ENCODE data around the gene KRT38. TPM values are rescaled to one million over a fixed set of nuclear protein-coding genes. Genes with fewer than 3 reads are reported as not detected.

KRT38 gene
- total RNA-seq, 3 donors from 2014 or later (not counting 1 experiment from before 2014, with no cell fraction given), result not detected

DNA sequence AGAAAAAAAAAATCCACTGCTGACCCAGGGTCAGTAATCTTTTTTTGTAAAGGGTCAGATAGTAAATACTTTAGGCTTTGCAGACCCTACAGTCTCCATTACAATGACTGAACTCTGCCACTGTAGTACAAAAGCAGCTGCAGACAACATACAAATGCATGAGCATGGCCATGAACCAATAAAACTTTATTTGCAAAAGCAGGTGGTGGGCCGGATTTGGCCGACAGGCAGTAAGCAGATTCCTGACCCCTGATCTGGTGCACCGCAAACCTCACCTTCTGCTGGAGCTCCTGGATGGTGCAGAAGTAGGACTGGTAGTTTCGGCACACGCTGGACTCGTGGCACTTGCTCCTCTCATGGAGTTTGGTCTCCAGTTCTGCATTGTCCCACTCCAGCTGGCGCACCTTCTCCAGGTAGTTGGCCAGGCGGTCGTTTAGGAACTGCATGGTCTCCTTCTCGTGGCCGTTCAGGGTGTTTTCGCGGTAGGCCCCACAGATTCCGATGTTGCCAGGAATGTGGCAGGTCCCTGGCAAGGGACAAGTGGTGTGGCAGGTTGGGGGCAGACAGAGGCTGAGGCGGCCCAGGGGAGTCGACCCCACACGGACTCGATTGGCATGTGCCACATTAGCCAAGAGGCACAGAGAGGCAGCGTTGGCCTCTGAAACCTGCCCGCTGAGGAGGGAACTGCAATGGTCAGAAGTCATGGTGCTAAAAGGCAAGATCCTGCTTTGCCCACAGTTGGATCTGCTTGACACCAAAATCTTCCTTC is 29.5 kb downstream of the KRT38 start:
- H3K36me3 Mint-ChIP-seq, result no peaks in the 10 kb centered on the region
- Histone ChIP-seq H3K27me3 (ENCODE audit: control insufficient read depth, insufficient read depth, low read length) (no peaks in the 10 kb centered on the region), H3K4me3 (ENCODE audit: low read length) (no peak overlapping the region), H3K9me3 (ENCODE audit: control insufficient read depth, insufficient read depth, low read length) (no peaks in the 10 kb centered on the region), H3K4me1 (ENCODE audit: control insufficient read depth, insufficient read depth, low read length) (no peaks in the 10 kb centered on the region), H3K36me3 (ENCODE audit: control insufficient read depth, insufficient read depth, low read length) (no peaks in the 10 kb centered on the region), H3K27ac (ENCODE audit: low read length) (no peak overlapping the region)
- WGBS (ENCODE audit: insufficient coverage), result 93% methylated on average over 20 of the region's 20 CpGs
- no peaks in the 10 kb centered on the region for H3K4me1 Mint-ChIP-seq
- H3K27ac Mint-ChIP-seq, result no peak overlapping the region
- DNase-seq, result no peak
- peaks cover 7 to 20% of the 10 kb centered on the region in 2 donors for H3K27me3 Mint-ChIP-seq (ENCODE audit: low read depth in 2 of 2)
- TF ChIP-seq, protein P1, sequence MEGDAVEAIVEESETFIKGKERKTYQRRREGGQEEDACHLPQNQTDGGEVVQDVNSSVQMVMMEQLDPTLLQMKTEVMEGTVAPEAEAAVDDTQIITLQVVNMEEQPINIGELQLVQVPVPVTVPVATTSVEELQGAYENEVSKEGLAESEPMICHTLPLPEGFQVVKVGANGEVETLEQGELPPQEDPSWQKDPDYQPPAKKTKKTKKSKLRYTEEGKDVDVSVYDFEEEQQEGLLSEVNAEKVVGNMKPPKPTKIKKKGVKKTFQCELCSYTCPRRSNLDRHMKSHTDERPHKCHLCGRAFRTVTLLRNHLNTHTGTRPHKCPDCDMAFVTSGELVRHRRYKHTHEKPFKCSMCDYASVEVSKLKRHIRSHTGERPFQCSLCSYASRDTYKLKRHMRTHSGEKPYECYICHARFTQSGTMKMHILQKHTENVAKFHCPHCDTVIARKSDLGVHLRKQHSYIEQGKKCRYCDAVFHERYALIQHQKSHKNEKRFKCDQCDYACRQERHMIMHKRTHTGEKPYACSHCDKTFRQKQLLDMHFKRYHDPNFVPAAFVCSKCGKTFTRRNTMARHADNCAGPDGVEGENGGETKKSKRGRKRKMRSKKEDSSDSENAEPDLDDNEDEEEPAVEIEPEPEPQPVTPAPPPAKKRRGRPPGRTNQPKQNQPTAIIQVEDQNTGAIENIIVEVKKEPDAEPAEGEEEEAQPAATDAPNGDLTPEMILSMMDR (IDR thresholded peaks at IDR 0.05), result no peak
- ATAC-seq, result no peak
- no peak overlapping the region for H3K4me3 Mint-ChIP-seq
- no peaks in the 10 kb centered on the region for H3K9me3 Mint-ChIP-seq
- intact Hi-C loops (cut with micrococcal nuclease), result no loop called here

GRCh38 chr17:41407226-41407625 is 33.6 kb downstream of the KRT38 start:
- ATAC-seq, result no peak
- peaks cover 5 to 15% of the 10 kb centered on the region in 2 donors for H3K27me3 Mint-ChIP-seq (ENCODE audit: low read depth in 2 of 2)
- H3K4me3 Mint-ChIP-seq, result no peak overlapping the region
- no peak overlapping the region for H3K27ac ChIP-seq (ENCODE audit: low read length)
- intact Hi-C loops (cut with micrococcal nuclease), result no loop called here
- TF ChIP-seq, protein P1 (IDR thresholded peaks at IDR 0.05), result no peak
- no peak for DNase-seq
- H3K27ac Mint-ChIP-seq, result no peak overlapping the region
- no peaks in the 10 kb centered on the region for H3K36me3 Mint-ChIP-seq
- no peaks in the 10 kb centered on the region for H3K9me3 ChIP-seq (ENCODE audit: control insufficient read depth, insufficient read depth, low read length)
- H3K4me1 Mint-ChIP-seq, result peaks cover 0 to 6% of the 10 kb centered on the region in 2 donors
- 94% methylated on average over 10 of the region's 10 CpGs for WGBS (ENCODE audit: insufficient coverage)
- H3K27me3 ChIP-seq (ENCODE audit: control insufficient read depth, insufficient read depth, low read length), result no peaks in the 10 kb centered on the region
- H3K36me3 ChIP-seq (ENCODE audit: control insufficient read depth, insufficient read depth, low read length), result no peaks in the 10 kb centered on the region
- no peaks in the 10 kb centered on the region for H3K9me3 Mint-ChIP-seq
- H3K4me3 ChIP-seq (ENCODE audit: low read length), result no peak overlapping the region
- peaks cover 12% of the 10 kb centered on the region for H3K4me1 ChIP-seq (ENCODE audit: control insufficient read depth, insufficient read depth, low read length)

DNA sequence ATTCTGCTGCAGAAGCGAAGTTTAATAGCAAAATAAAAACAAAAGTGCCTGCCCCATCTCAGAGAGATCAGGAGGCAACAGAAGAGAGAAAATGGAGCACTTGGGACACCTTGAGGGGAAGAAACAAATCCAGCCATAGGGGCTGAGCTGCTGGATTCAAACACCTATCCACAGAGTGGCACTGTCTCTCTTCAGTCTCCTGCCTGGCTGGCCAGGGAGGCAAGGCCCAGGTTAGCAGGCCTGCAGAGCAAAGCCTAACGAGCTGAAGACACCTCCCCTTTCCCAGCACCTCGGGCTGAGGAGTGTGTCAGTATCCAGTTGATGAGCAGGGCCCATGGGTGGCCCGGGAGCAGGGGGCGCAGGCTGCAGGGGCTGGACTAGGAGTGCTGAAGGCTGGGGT is 34.6 kb downstream of the KRT38 start:
- Mint-ChIP-seq H3K4me1 (peaks cover 0 to 6% of the 10 kb centered on the region in 2 donors), H3K9me3 (no peaks in the 10 kb centered on the region), H3K4me3 (no peak overlapping the region), H3K27ac (no peak overlapping the region), H3K36me3 (no peaks in the 10 kb centered on the region), H3K27me3 (ENCODE audit: low read depth in 2 of 2) (peaks cover 8 to 10% of the 10 kb centered on the region in 2 donors)
- H3K4me3 ChIP-seq (ENCODE audit: low read length), result no peak overlapping the region
- intact Hi-C loops (cut with micrococcal nuclease), result no loop called here
- no peaks in the 10 kb centered on the region for H3K27me3 ChIP-seq (ENCODE audit: control insufficient read depth, insufficient read depth, low read length)
- H3K9me3 ChIP-seq (ENCODE audit: control insufficient read depth, insufficient read depth, low read length), result no peaks in the 10 kb centered on the region
- no peaks in the 10 kb centered on the region for H3K36me3 ChIP-seq (ENCODE audit: control insufficient read depth, insufficient read depth, low read length)
- DNase-seq (no peak), ATAC-seq (no peak)
- TF ChIP-seq, protein P1 (IDR thresholded peaks at IDR 0.05), result no peak
- peaks cover 12% of the 10 kb centered on the region for H3K4me1 ChIP-seq (ENCODE audit: control insufficient read depth, insufficient read depth, low read length)
- 67% methylated on average over 5 of the region's 5 CpGs for WGBS (ENCODE audit: insufficient coverage)
- H3K27ac ChIP-seq (ENCODE audit: low read length), result no peak overlapping the region

All from natural killer cell (primary cell).